Panc1 (cell line): ENCODE data around the gene FRMD4A.

Experiments used
- POLR2AphosphoS5 ChIP-seq: IDR thresholded peaks from 2 replicates; pipeline ENCODE4 v1.6.1; 2012; ENCODE audit warnings: mild to moderate bottlenecking, low read depth, low read length, moderate library complexity
- SIN3A ChIP-seq: IDR thresholded peaks from 2 replicates; pipeline ENCODE4 v1.6.1; 2012; ENCODE audit warnings: low read depth, mild to moderate bottlenecking, low read length, moderate library complexity, borderline replicate concordance; ENCODE audit not compliant: insufficient read depth
- TCF7L2 ChIP-seq: IDR thresholded peaks from 2 replicates; pipeline ENCODE4 v1.6.1; 2011; ENCODE audit warnings: mild to moderate bottlenecking, low read depth, low read length, inconsistent platforms
- TF ChIP-seq, protein P1 (sequence below): fragments of 450-650 bp; IDR thresholded peaks from 2 replicates; pipeline ENCODE4 v1.5.1; 2017; ENCODE audit warnings: mild to moderate bottlenecking
- TF ChIP-seq, protein P2 (sequence below), 2 experiments: IDR thresholded peaks; 2 replicates each; pipeline ENCODE4 v1.6.1; 2011 to 2012; ENCODE audit warnings: low read depth in 2 of 2, control low read depth in 1 of 2, low read length in 1 of 2, mild to moderate bottlenecking in 1 of 2, moderate library complexity in 1 of 2; ENCODE audit not compliant: insufficient read depth in 1 of 2

- TF ChIP-seq POLR2AphosphoS5 (no peak), SIN3A (no peak), TCF7L2 (no peak)
- TF ChIP-seq, protein P1, sequence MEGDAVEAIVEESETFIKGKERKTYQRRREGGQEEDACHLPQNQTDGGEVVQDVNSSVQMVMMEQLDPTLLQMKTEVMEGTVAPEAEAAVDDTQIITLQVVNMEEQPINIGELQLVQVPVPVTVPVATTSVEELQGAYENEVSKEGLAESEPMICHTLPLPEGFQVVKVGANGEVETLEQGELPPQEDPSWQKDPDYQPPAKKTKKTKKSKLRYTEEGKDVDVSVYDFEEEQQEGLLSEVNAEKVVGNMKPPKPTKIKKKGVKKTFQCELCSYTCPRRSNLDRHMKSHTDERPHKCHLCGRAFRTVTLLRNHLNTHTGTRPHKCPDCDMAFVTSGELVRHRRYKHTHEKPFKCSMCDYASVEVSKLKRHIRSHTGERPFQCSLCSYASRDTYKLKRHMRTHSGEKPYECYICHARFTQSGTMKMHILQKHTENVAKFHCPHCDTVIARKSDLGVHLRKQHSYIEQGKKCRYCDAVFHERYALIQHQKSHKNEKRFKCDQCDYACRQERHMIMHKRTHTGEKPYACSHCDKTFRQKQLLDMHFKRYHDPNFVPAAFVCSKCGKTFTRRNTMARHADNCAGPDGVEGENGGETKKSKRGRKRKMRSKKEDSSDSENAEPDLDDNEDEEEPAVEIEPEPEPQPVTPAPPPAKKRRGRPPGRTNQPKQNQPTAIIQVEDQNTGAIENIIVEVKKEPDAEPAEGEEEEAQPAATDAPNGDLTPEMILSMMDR, result no peak
- TF ChIP-seq, protein P2, sequence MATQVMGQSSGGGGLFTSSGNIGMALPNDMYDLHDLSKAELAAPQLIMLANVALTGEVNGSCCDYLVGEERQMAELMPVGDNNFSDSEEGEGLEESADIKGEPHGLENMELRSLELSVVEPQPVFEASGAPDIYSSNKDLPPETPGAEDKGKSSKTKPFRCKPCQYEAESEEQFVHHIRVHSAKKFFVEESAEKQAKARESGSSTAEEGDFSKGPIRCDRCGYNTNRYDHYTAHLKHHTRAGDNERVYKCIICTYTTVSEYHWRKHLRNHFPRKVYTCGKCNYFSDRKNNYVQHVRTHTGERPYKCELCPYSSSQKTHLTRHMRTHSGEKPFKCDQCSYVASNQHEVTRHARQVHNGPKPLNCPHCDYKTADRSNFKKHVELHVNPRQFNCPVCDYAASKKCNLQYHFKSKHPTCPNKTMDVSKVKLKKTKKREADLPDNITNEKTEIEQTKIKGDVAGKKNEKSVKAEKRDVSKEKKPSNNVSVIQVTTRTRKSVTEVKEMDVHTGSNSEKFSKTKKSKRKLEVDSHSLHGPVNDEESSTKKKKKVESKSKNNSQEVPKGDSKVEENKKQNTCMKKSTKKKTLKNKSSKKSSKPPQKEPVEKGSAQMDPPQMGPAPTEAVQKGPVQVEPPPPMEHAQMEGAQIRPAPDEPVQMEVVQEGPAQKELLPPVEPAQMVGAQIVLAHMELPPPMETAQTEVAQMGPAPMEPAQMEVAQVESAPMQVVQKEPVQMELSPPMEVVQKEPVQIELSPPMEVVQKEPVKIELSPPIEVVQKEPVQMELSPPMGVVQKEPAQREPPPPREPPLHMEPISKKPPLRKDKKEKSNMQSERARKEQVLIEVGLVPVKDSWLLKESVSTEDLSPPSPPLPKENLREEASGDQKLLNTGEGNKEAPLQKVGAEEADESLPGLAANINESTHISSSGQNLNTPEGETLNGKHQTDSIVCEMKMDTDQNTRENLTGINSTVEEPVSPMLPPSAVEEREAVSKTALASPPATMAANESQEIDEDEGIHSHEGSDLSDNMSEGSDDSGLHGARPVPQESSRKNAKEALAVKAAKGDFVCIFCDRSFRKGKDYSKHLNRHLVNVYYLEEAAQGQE (IDR thresholded peaks at IDR 0.05; ENCODE audit: insufficient read depth in 1 of 2, low read depth in 2 of 2, low read length in 1 of 2), result no peak
Measured at GRCh38 chr10:13705526-13706174, 625.1 kb downstream of the FRMD4A start.
